RPMI8226 (cell line): ENCODE results near the gene KCNJ6.

ENCODE experiments used
- DNase-seq: peaks from one replicate; pipeline ENCODE4 v3.0.0-alpha.2; 2015

Gene KCNJ6

GRCh38 chr21:37861561-37861960, 54.7 kb downstream of the KCNJ6 start:
- DNase-seq, result no peak

- DNase-seq, result no peak
Observed at GRCh38 chr21:37860416-37860815, 55.8 kb downstream of the KCNJ6 start.

- no peak for DNase-seq
Observed at GRCh38 chr21:37855647-37856625, 60.3 kb downstream of the KCNJ6 start.

GRCh38 chr21:37855271-37855646, 61.0 kb downstream of the KCNJ6 start:
- DNase-seq, result no peak

DNA sequence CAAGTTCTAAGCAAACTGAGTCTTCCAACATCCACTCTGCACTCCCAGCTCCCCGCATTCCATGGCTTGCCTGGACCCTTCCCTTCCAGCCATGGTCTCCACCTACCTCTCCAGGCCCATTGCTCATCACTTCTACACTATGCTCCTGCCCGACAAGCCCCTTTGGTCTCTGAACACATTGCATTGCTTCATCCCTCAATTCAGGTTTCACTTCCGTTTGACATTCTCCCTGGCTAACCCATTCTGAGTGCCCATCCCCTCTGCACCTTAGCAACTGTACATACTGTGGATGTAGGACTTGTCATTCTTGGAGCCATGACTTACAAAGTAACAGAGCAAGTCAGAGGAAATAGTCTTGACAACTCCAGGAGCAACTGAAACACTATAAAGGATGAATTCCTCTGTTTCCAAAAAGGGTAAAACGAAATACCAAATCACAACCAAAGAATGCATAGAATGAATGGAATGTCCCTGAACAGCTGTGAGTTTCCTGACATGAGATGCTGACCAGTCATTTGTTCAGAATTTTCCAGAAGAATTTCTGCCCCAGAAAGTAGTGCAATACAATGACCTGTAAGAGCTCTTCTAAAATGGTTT, 66.7 kb downstream of the KCNJ6 start:
- DNase-seq, result no peak

DNA sequence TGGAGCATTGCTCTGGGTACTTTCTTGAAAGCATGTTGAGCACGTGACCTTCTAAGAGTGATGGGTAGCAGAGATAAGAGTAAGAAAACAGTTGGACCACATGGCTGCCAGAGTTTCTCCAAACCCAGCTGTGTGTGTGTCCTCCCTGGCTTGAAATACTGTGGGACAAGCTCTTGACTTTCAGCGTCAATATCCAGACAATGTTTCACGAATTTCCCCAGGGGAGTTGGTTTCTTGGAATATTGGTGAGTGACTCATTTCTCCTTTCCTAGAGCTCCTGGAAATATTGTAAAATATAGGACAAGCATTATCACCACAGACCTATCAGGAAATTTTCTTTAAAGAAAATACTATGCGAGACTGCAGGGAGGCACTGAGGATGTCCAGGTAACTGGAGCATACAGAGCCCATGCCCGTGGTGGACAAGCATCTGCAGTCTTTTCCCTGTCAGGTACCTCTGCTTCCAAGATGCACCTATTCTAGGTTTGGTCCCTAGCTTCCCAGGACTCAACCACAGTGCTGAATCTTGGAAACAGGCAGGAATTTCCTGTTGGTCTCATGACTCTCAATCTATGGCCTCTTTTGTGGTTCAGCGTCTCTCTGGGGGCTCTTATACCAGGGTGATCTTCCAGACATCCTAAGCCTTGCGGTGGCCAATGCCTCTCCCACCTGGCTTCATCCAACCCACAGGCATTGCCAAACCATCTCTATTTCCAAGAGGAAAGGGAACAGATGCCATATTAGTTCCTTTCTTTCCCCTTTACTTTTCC, 67.4 kb downstream of the KCNJ6 start:
- DNase-seq, result no peak

- DNase-seq, result no peak
Observed at GRCh38 chr21:37845535-37845934, 70.7 kb downstream of the KCNJ6 start.

DNA sequence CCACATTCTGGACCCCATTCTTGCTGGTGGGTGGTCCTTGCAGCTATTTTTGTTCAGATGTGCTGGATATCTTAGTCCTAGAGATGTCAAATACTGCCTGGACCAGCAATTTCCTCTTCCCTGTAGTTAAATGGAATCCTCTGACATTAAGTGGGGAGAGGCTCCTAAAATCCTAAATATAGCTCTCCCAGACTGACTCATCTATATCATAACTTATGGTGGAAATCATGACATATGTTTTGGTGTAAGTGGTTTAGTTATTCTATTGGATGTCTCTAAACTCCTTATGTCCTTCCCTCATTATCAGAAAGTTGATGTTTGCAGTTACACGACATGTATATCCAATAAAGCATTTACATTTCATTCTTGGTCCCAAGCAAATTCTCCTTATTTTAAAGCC, 73.1 kb downstream of the KCNJ6 start:
- DNase-seq, result no peak

- DNase-seq, result no peak
Observed at GRCh38 chr21:37842163-37842919, 73.9 kb downstream of the KCNJ6 start.

DNA sequence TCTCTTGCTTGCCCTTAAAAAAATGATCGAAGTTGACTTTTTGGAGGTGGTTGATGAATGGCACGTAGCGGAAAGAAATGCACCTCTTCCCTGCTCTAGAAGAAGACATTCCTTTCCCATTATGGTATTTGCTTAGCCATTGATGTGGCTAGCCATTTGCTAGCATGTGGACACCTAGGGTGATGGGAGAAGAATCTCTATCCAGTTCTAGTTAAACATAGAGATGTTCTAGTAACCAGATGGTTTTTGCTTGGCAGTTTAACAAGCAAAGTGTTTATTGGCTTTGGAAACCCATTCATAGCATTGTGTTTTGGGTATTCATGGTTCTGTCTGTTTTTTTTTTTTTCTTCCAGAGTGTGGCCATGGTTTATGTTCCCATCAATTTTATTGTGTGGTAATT, 78.9 kb downstream of the KCNJ6 start:
- DNase-seq, result no peak

- no peak for DNase-seq
Observed at GRCh38 chr21:37835481-37835880, 80.8 kb downstream of the KCNJ6 start.

- DNase-seq, result no peak
Observed at GRCh38 chr21:37833301-37833700, 83.0 kb downstream of the KCNJ6 start.

DNA sequence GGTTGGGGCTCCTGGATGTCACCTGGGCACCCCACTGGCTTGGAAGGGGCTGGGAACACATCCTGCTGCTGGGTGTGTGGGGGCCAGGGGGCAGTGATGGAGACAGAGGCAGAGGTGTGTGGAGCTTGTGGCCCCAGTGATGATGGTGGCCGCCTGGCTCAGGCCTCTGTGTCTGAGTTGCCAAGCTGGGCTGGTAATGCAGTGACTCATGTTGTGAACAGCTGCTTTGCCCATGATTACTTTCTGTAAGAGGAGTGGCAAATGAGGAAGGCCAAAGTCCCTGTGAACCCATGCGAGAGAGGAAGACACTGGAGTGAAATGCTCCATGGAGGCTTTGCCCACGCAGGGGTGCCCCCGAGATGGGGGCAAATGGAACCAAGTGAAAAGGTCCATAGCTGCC, 86.8 kb downstream of the KCNJ6 start:
- no peak for DNase-seq

- no peak for DNase-seq
Observed at GRCh38 chr21:37828991-37829390, 87.3 kb downstream of the KCNJ6 start.

GRCh38 chr21:37828556-37828955, 87.7 kb downstream of the KCNJ6 start:
- DNase-seq, result no peak

DNA sequence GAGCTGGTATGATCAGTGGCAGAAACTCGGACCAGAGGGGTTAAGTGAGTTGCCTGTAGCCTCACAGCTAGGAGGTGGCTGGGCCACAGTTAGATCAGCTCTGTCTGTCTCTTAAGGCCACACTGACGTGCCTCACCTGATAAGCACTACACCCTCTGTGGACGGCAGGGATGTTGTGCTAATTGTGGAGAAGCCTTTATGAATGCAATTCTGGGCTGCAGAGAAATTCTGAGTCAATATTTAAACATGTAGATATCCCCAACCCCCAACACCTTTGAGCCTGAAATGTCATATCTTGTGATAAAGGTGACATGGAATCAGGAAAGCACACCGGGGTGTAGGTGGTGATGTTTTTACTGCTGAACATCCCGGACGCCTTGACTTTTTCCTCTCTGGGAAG, 88.3 kb downstream of the KCNJ6 start:
- DNase-seq, result no peak

GRCh38 chr21:37821786-37822450, 94.3 kb downstream of the KCNJ6 start:
- no peak for DNase-seq

GRCh38 chr21:37821092-37821491, 95.2 kb downstream of the KCNJ6 start:
- no peak for DNase-seq

DNA sequence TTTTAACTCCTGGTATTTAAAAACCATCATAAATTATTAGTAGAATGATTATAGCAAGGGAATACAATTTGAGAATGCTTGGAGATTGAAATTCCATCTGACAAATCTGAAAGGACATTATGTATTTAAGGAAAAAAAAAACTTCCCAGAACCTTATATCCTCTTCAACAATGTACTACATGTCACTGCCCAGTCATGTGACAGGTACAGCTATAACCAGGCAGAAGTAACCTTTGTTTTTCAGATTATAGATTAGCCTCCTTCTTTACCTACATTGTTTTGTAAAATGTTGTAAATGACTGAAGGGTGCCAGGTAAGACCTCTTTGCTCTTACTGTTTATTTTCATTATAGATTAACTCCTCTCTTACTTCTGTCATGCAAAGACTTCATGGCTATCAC, 96.9 kb downstream of the KCNJ6 start:
- DNase-seq, result no peak

GRCh38 chr21:37817242-37817641, 99.0 kb downstream of the KCNJ6 start:
- DNase-seq, result no peak

DNA sequence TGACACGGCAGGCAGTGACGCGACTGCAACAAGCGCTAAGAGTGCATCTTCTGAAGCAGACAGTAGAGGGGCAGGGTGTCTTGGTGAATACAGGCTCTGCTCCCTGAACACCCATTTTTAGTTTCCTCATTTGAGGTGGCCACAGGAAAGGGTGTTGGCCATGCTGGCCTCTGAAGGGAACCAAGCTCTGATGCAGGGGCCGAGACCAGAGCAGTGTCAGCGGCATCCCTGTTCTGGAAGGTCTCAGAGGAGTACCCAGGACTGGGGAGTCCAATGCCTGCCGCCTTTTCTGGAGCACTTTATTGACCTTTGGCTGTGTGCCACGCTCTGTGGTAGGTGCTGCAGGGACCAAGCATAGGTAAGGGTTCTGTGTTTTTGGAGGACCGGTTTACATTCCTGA, 100.4 kb downstream of the KCNJ6 start:
- DNase-seq, result no peak

- DNase-seq, result no peak
Observed at GRCh38 chr21:37811711-37812110, 104.5 kb downstream of the KCNJ6 start.
